Loucy (cell line): ENCODE results near the gene SERPINB6.

Experiments
- CTCF ChIP-seq: fragments of 200-600 bp; sonication (generic); conservative IDR thresholded peaks from 2 replicates; pipeline ENCODE4 v1.5.1; 2014; ENCODE audit warnings: mild to moderate bottlenecking, antibody characterized with exemption, low read length
- EZH2phosphoT487 ChIP-seq: fragments of 200-600 bp; IDR thresholded peaks from 2 replicates; pipeline ENCODE4 v1.6.1; 2018; ENCODE audit warnings: antibody characterized with exemption, mild to moderate bottlenecking, moderate library complexity, borderline replicate concordance

GRCh38 chr6:2990248-2990931, 19.0 kb upstream of the SERPINB6 start:
- TF ChIP-seq CTCF (no peak), EZH2phosphoT487 (no peak)
